Astrocyte (in vitro differentiated cells and primary cell): ENCODE data around the gene PPAN. TPM values are rescaled to one million over a fixed set of nuclear protein-coding genes. Genes with fewer than 3 reads are reported as not detected.

ENCODE experiments used
- DNase-seq: peaks from one replicate; pipeline ENCODE4 v3.0.0-alpha.2; 2010; ENCODE audit warnings: low read depth
- FAIRE-seq: peaks from 2 replicates; lab custom pipeline; 2011; peaks lifted over from hg19 to GRCh38; lab: Jason Lieb, UNC
- H2AFZ ChIP-seq: 2 replicates; pipeline ENCODE4 v1.6.0; 2012; ENCODE audit warnings: low read depth, low read length, inconsistent platforms
- H3K27ac ChIP-seq: 2 replicates; pipeline ENCODE4 v1.5.1; 2011; ENCODE audit warnings: low read depth, low read length, inconsistent platforms
- H3K27me3 ChIP-seq: 2 replicates; pipeline ENCODE4 v1.6.0; 2011; ENCODE audit warnings: low read length, inconsistent platforms; ENCODE audit not compliant: insufficient read depth
- H3K36me3 ChIP-seq: 2 replicates; pipeline ENCODE4 v1.5.1; 2011; ENCODE audit warnings: low read length, inconsistent platforms; ENCODE audit not compliant: insufficient read depth
- H3K4me1 ChIP-seq: 2 replicates; pipeline ENCODE4 v1.5.1; 2011; ENCODE audit warnings: low read length, inconsistent platforms; ENCODE audit not compliant: insufficient read depth
- H3K4me2 ChIP-seq: 2 replicates; pipeline ENCODE4 v1.6.0; 2012; ENCODE audit warnings: low read length, inconsistent platforms
- H3K4me3 ChIP-seq: 2 replicates; pipeline ENCODE4 v1.5.1; 2011; ENCODE audit warnings: low read depth, mild to moderate bottlenecking, low read length, inconsistent platforms; ENCODE audit not compliant: insufficient read depth
- H3K79me2 ChIP-seq: 2 replicates; pipeline ENCODE4 v1.6.0; 2012; ENCODE audit warnings: mild to moderate bottlenecking, low read length, inconsistent platforms; ENCODE audit not compliant: insufficient read depth
- H3K9ac ChIP-seq: 2 replicates; pipeline ENCODE4 v1.6.0; 2012; ENCODE audit warnings: mild to moderate bottlenecking, low read length, inconsistent platforms
- H3K9me3 ChIP-seq: 2 replicates; pipeline ENCODE4 v1.5.1; 2012; ENCODE audit warnings: low read depth, mild to moderate bottlenecking, low read length, inconsistent platforms; ENCODE audit not compliant: insufficient read depth
- H4K20me1 ChIP-seq: 2 replicates; pipeline ENCODE4 v1.6.0; 2012; ENCODE audit warnings: low read length, inconsistent platforms; ENCODE audit not compliant: insufficient read depth
- H3K27ac Mint-ChIP-seq: one replicate; pipeline ENCODE4 v1.8.0; 2021; ENCODE audit warnings: mild to moderate bottlenecking, mixed read lengths; ENCODE audit not compliant: unreplicated experiment
- H3K27me3 Mint-ChIP-seq: one replicate; pipeline ENCODE4 v1.8.0; 2021; ENCODE audit warnings: low read depth, mixed read lengths; ENCODE audit not compliant: unreplicated experiment
- H3K36me3 Mint-ChIP-seq: one replicate; pipeline ENCODE4 v1.8.0; 2021; ENCODE audit warnings: low read depth, mixed read lengths; ENCODE audit not compliant: unreplicated experiment
- H3K4me1 Mint-ChIP-seq: one replicate; pipeline ENCODE4 v1.8.0; 2021; ENCODE audit warnings: low read depth, mixed read lengths; ENCODE audit not compliant: unreplicated experiment
- H3K4me3 Mint-ChIP-seq: one replicate; pipeline ENCODE4 v1.8.0; 2021; ENCODE audit warnings: mild to moderate bottlenecking, moderate library complexity, mixed read lengths; ENCODE audit not compliant: unreplicated experiment
- H3K9me3 Mint-ChIP-seq: one replicate; pipeline ENCODE4 v1.8.0; 2021; ENCODE audit warnings: mild to moderate bottlenecking, mixed read lengths; ENCODE audit not compliant: unreplicated experiment
- CTCF ChIP-seq: IDR thresholded peaks from 2 replicates; pipeline ENCODE4 v1.5.1; 2011; ENCODE audit warnings: low read depth, mild to moderate bottlenecking, inconsistent platforms, low read length, moderate library complexity; ENCODE audit not compliant: insufficient read depth
- EZH2 ChIP-seq: IDR thresholded peaks from 2 replicates; pipeline ENCODE4 v1.6.1; 2012; ENCODE audit warnings: mild to moderate bottlenecking, low read length, inconsistent platforms; ENCODE audit not compliant: insufficient read depth
- total RNA-seq: library from RNA; stranded (reverse); gene quantifications from 2 replicates; pipeline ENCODE4 v1.2.1, GENCODE V29; 2021

Gene PPAN
- total RNA-seq, 1 donor from 2014 or later = 55.6 TPM

GRCh38 chr19:10158071-10158470 lies 51.9 kb downstream of the PPAN start:
- Histone ChIP-seq H3K4me2 (no peak overlapping the region), H2AFZ (no peak overlapping the region), H3K27ac (no peak overlapping the region), H3K79me2 (no peaks in the 10 kb centered on the region), H3K36me3 (peaks cover 51% of the 10 kb centered on the region), H4K20me1 (peaks cover 8% of the 10 kb centered on the region), H3K27me3 (no peaks in the 10 kb centered on the region), H3K9me3 (no peaks in the 10 kb centered on the region), H3K9ac (no peak overlapping the region), H3K4me1 (no peaks in the 10 kb centered on the region), H3K4me3 (no peak overlapping the region)
- Mint-ChIP-seq H3K36me3 (peaks cover 34% of the 10 kb centered on the region), H3K4me1 (no peaks in the 10 kb centered on the region), H3K4me3 (no peak overlapping the region), H3K27me3 (no peaks in the 10 kb centered on the region), H3K27ac (no peak overlapping the region), H3K9me3 (no peaks in the 10 kb centered on the region)
- no peak for FAIRE-seq
- no peak for DNase-seq
- TF ChIP-seq CTCF (no peak), EZH2 (no peak)

- Histone ChIP-seq H3K4me3 (no peak overlapping the region), H4K20me1 (peaks cover 8% of the 10 kb centered on the region), H3K4me2 (no peak overlapping the region), H2AFZ (no peak overlapping the region), H3K9ac (no peak overlapping the region), H3K9me3 (no peaks in the 10 kb centered on the region), H3K4me1 (no peaks in the 10 kb centered on the region), H3K79me2 (no peaks in the 10 kb centered on the region), H3K27me3 (no peaks in the 10 kb centered on the region), H3K36me3 (peaks cover 54% of the 10 kb centered on the region), H3K27ac (no peak overlapping the region)
- no peaks in the 10 kb centered on the region for H3K4me1 Mint-ChIP-seq
- TF ChIP-seq CTCF = no peak
- TF ChIP-seq EZH2 = no peak
- H3K4me3 Mint-ChIP-seq = no peak overlapping the region
- no peaks in the 10 kb centered on the region for H3K9me3 Mint-ChIP-seq
- H3K27me3 Mint-ChIP-seq = no peaks in the 10 kb centered on the region
- FAIRE-seq (no peak), DNase-seq (no peak)
- no peak overlapping the region for H3K27ac Mint-ChIP-seq
- peaks cover 35% of the 10 kb centered on the region for H3K36me3 Mint-ChIP-seq
These were observed 52.3 kb downstream of the PPAN start for GRCh38 chr19:10158485-10158884.

- H3K27me3 Mint-ChIP-seq = no peaks in the 10 kb centered on the region
- Histone ChIP-seq H3K4me3 (no peak overlapping the region), H3K4me2 (no peak overlapping the region), H4K20me1 (peaks cover 6% of the 10 kb centered on the region), H3K9ac (no peak overlapping the region), H3K36me3 (peaks cover 48% of the 10 kb centered on the region), H2AFZ (no peak overlapping the region), H3K9me3 (no peaks in the 10 kb centered on the region), H3K79me2 (no peaks in the 10 kb centered on the region), H3K27ac (no peak overlapping the region), H3K4me1 (no peaks in the 10 kb centered on the region), H3K27me3 (no peaks in the 10 kb centered on the region)
- no peak for DNase-seq
- H3K36me3 Mint-ChIP-seq = peaks cover 28% of the 10 kb centered on the region
- no peak for FAIRE-seq
- no peak overlapping the region for H3K4me3 Mint-ChIP-seq
- no peaks in the 10 kb centered on the region for H3K4me1 Mint-ChIP-seq
- no peak overlapping the region for H3K27ac Mint-ChIP-seq
- no peak for TF ChIP-seq EZH2
- no peak for TF ChIP-seq CTCF
- H3K9me3 Mint-ChIP-seq = no peaks in the 10 kb centered on the region
These were observed 53.4 kb downstream of the PPAN start for GRCh38 chr19:10159610-10160009.

Other genes with a start within 250 kb of the PPAN start
- 71.3 and 97.4 TPM in 2 replicates for gene OLFM2, start 169.8 kb upstream of the PPAN start, total RNA-seq
- gene COL5A3, start 95.9 kb upstream of the PPAN start, total RNA-seq = 22.2 and 28.0 TPM in 2 replicates
- not detected in 2 replicates for gene RDH8, start 92.9 kb upstream of the PPAN start, total RNA-seq
- 73.5 and 86.8 TPM in 2 replicates for gene SHFL, start 20.0 kb upstream of the PPAN start, total RNA-seq
- 0.24 TPM in 1 of 2 replicates, not detected in the other for gene ANGPTL6, start 3.7 kb upstream of the PPAN start, total RNA-seq
- 19.3 and 22.8 TPM in 2 replicates for gene P2RY11, start 5.3 kb downstream of the PPAN start, total RNA-seq
- 207 and 215 TPM in 2 replicates for gene EIF3G, start 13.5 kb downstream of the PPAN start, total RNA-seq
- gene DNMT1, start 88.6 kb downstream of the PPAN start, total RNA-seq = 42.6 and 50.6 TPM in 2 replicates
- gene S1PR2, start 125.0 kb downstream of the PPAN start, total RNA-seq = 15.7 and 16.8 TPM in 2 replicates
- gene MRPL4, start 145.9 kb downstream of the PPAN start, total RNA-seq = 57.8 and 60.3 TPM in 2 replicates
- 9.3 and 11.0 TPM in 2 replicates for gene ICAM1, start 164.8 kb downstream of the PPAN start, total RNA-seq
- gene ICAM4, start 180.6 kb downstream of the PPAN start, total RNA-seq = 0.20 TPM in 1 of 2 replicates, not detected in the other
- gene ICAM5, start 183.6 kb downstream of the PPAN start, total RNA-seq = 0.07 and 0.31 TPM in 2 replicates
- 2.5 and 3.4 TPM in 2 replicates for gene ZGLP1, start 203.5 kb downstream of the PPAN start, total RNA-seq
- 18.6 and 24.4 TPM in 2 replicates for gene FDX2, start 209.7 kb downstream of the PPAN start, total RNA-seq
- gene RAVER1, start 227.2 kb downstream of the PPAN start, total RNA-seq = 27.5 and 29.6 TPM in 2 replicates
- 10.9 and 12.4 TPM in 2 replicates for gene ICAM3, start 233.3 kb downstream of the PPAN start, total RNA-seq